ENCODE measurements around the gene CCDC97. TPM values are rescaled to one million over a fixed set of nuclear protein-coding genes. Genes with fewer than 3 reads are reported as not detected.
"Not testable (repeated sequence)": the region's sequence is repeated elsewhere in the genome, so short reads cannot be mapped to it uniquely, and the experiment has no call there.

CCDC97 gene
- total RNA-seq, 1 experiment from 2014 or later: 16.3 TPM

- in situ Hi-C loops (cut with HindIII; ENCODE audit: low pct_unique_long_range_greater_than_20kb, low sequenced_read_pairs): no loop called here
- DNase-seq (ENCODE audit: low read depth): peak; percentile 76
Measured at GRCh38 chr19:41327576-41328156, 17.7 kb downstream of the CCDC97 start.

GRCh38 chr19:41328157-41328841, 18.3 kb downstream of the CCDC97 start:
- in situ Hi-C loops (cut with HindIII; ENCODE audit: low pct_unique_long_range_greater_than_20kb, low sequenced_read_pairs): no loop called here
- DNase-seq (ENCODE audit: low read depth): peak; percentile 50

GRCh38 chr19:41328842-41329225, 18.9 kb downstream of the CCDC97 start:
- in situ Hi-C loops (cut with HindIII; ENCODE audit: low pct_unique_long_range_greater_than_20kb, low sequenced_read_pairs): no loop called here
- DNase-seq (ENCODE audit: low read depth): no peak

- in situ Hi-C loops (cut with HindIII; ENCODE audit: low pct_unique_long_range_greater_than_20kb, low sequenced_read_pairs): no loop called here
- no peak for DNase-seq (ENCODE audit: low read depth)
Measured at GRCh38 chr19:41330481-41330880, 20.5 kb downstream of the CCDC97 start.

- in situ Hi-C loops (cut with HindIII; ENCODE audit: low pct_unique_long_range_greater_than_20kb, low sequenced_read_pairs): no loop called here
- DNase-seq (ENCODE audit: low read depth): no peak
Measured at GRCh38 chr19:41330946-41331678, 21.1 kb downstream of the CCDC97 start.

GRCh38 chr19:41332000-41332399, 22.0 kb downstream of the CCDC97 start:
- in situ Hi-C loops (cut with HindIII; ENCODE audit: low pct_unique_long_range_greater_than_20kb, low sequenced_read_pairs): no loop called here

GRCh38 chr19:41332468-41332867, 22.5 kb downstream of the CCDC97 start:
- DNase-seq (ENCODE audit: low read depth): no peak
- in situ Hi-C loops (cut with HindIII; ENCODE audit: low pct_unique_long_range_greater_than_20kb, low sequenced_read_pairs): no loop called here

More at GRCh38 chr19:41332000-41332399, 22.0 kb downstream of the CCDC97 start:
- DNase-seq (ENCODE audit: low read depth): no peak

- DNase-seq (ENCODE audit: low read depth): no peak
- in situ Hi-C loops (cut with HindIII; ENCODE audit: low pct_unique_long_range_greater_than_20kb, low sequenced_read_pairs): no loop called here
Measured at GRCh38 chr19:41334793-41335192, 24.8 kb downstream of the CCDC97 start.

GRCh38 chr19:41335467-41335866, 25.5 kb downstream of the CCDC97 start:
- in situ Hi-C loops (cut with HindIII; ENCODE audit: low pct_unique_long_range_greater_than_20kb, low sequenced_read_pairs): no loop called here

GRCh38 chr19:41339936-41340335, 30.0 kb downstream of the CCDC97 start:
- peak; percentile 85 for DNase-seq (ENCODE audit: low read depth)
- in situ Hi-C loops (cut with HindIII; ENCODE audit: low pct_unique_long_range_greater_than_20kb, low sequenced_read_pairs): no loop called here

More at GRCh38 chr19:41335467-41335866, 25.5 kb downstream of the CCDC97 start:
- no peak for DNase-seq (ENCODE audit: low read depth)

GRCh38 chr19:41341669-41342490, 31.9 kb downstream of the CCDC97 start:
- DNase-seq (ENCODE audit: low read depth): no peak
- in situ Hi-C loops (cut with HindIII; ENCODE audit: low pct_unique_long_range_greater_than_20kb, low sequenced_read_pairs): no loop called here

- in situ Hi-C loops (cut with HindIII; ENCODE audit: low pct_unique_long_range_greater_than_20kb, low sequenced_read_pairs): no loop called here
Measured at GRCh38 chr19:41344162-41344561, 34.2 kb downstream of the CCDC97 start.

GRCh38 chr19:41346916-41347315, 36.9 kb downstream of the CCDC97 start:
- in situ Hi-C loops (cut with HindIII; ENCODE audit: low pct_unique_long_range_greater_than_20kb, low sequenced_read_pairs): not testable (repeated sequence)

More at GRCh38 chr19:41344162-41344561, 34.2 kb downstream of the CCDC97 start:
- DNase-seq (ENCODE audit: low read depth): no peak

GRCh38 chr19:41350735-41351338, 40.9 kb downstream of the CCDC97 start:
- in situ Hi-C loops (cut with HindIII; ENCODE audit: low pct_unique_long_range_greater_than_20kb, low sequenced_read_pairs): no loop called here
- DNase-seq (ENCODE audit: low read depth): no peak

More at GRCh38 chr19:41346916-41347315, 36.9 kb downstream of the CCDC97 start:
- DNase-seq (ENCODE audit: low read depth): not testable (repeated sequence)

- DNase-seq (ENCODE audit: low read depth): peak; percentile 75
- in situ Hi-C loops (cut with HindIII; ENCODE audit: low pct_unique_long_range_greater_than_20kb, low sequenced_read_pairs): no loop called here
Measured at GRCh38 chr19:41351339-41352245, 41.6 kb downstream of the CCDC97 start.

GRCh38 chr19:41352279-41352608, 42.3 kb downstream of the CCDC97 start:
- DNase-seq (ENCODE audit: low read depth): no peak
- in situ Hi-C loops (cut with HindIII; ENCODE audit: low pct_unique_long_range_greater_than_20kb, low sequenced_read_pairs): no loop called here
